ENCODE results near the gene SP3. TPM values are rescaled to one million over a fixed set of nuclear protein-coding genes. Genes with fewer than 3 reads are reported as not detected.

The SP3 gene
- total and polyA plus RNA-seq, 2 experiments from 2014 or later, result 24.1 to 110 TPM

- H3K9me2 ChIP-seq (ENCODE audit: insufficient read depth), result no peaks in the 10 kb centered on the region
- ATAC-seq, result no peak
- Mint-ChIP-seq H3K36me3 (ENCODE audit: low read depth) (no peaks in the 10 kb centered on the region), H3K9me3 (no peaks in the 10 kb centered on the region), H3K27me3 (ENCODE audit: insufficient read depth, low read depth, poor library complexity) (no peaks in the 10 kb centered on the region), H3K4me3 (no peak overlapping the region), H3K27ac (no peak overlapping the region), H3K4me1 (no peaks in the 10 kb centered on the region; the same call in 2 of the 3 replicates)
- H2AFZ ChIP-seq, result no peak overlapping the region
- H3K4me3 ChIP-seq, result no peak overlapping the region
- no peaks in the 10 kb centered on the region for H3K27me3 ChIP-seq (ENCODE audit: insufficient read depth)
- no peak for DNase-seq (ENCODE audit: low spot score)
- no peaks in the 10 kb centered on the region for H3F3A ChIP-seq (replicated peaks; ENCODE audit: low read depth)
- H3K27ac ChIP-seq (ENCODE audit: low read depth), result no peak overlapping the region
- TF ChIP-seq STAT1 (IDR thresholded peaks at IDR 0.05; ENCODE audit: unreplicated experiment), result no peak
- no peak for TF ChIP-seq EZH2 (IDR thresholded peaks at IDR 0.05; ENCODE audit: low read depth, unreplicated experiment)
- TF ChIP-seq ZNF114 (CRISPR knock-in tag; IDR thresholded peaks at IDR 0.05), result no peak
- no peak for TF ChIP-seq ZNF462 (CRISPR knock-in tag; IDR thresholded peaks at IDR 0.05)
- TF ChIP-seq CREB1 (CRISPR knock-in tag; IDR thresholded peaks at IDR 0.05; ENCODE audit: low read depth), result no peak
- TF ChIP-seq REST (IDR thresholded peaks at IDR 0.05; ENCODE audit: unreplicated experiment), result no peak
- no peak for TF ChIP-seq CTCF (conservative IDR thresholded peaks at IDR 0.05; ENCODE audit: low read depth in 2 of 2)
- TF ChIP-seq ETS1 (IDR thresholded peaks at IDR 0.05), result no peak
- TF ChIP-seq ZNF331 (CRISPR knock-in tag; IDR thresholded peaks at IDR 0.05; ENCODE audit: low read depth), result no peak
- no peak for TF ChIP-seq POLR2AphosphoS5 (IDR thresholded peaks at IDR 0.05; ENCODE audit: low read depth)
- no peak for TF ChIP-seq JUNB (IDR thresholded peaks at IDR 0.05; ENCODE audit: unreplicated experiment)
- TF ChIP-seq EZH2phosphoT487 (IDR thresholded peaks at IDR 0.05; ENCODE audit: unreplicated experiment), result no peak
- TF ChIP-seq NANOG (IDR thresholded peaks at IDR 0.05; ENCODE audit: borderline replicate concordance), result no peak
- no peak overlapping the region for H3K4me2 ChIP-seq
- H3K79me2 ChIP-seq (replicated peaks; ENCODE audit: insufficient read depth), result no peaks in the 10 kb centered on the region
- H3K36me3 ChIP-seq (ENCODE audit: insufficient read depth), result no peaks in the 10 kb centered on the region
- H3K4me1 ChIP-seq (ENCODE audit: insufficient read depth), result no peaks in the 10 kb centered on the region
- H4K20me1 ChIP-seq (replicated peaks; ENCODE audit: insufficient read depth), result no peaks in the 10 kb centered on the region
Measured at GRCh38 chr2:173996766-173997165, 31.6 kb upstream of the SP3 start.

Measured in GM23338 (cell line).